Measurements from ENCODE around the gene LMNB1.

The LMNB1 gene

GRCh38 chr5:126875303-126875785 lies 98.4 kb downstream of the LMNB1 start (continued):
- TF ChIP-seq ZNF26 (tag by site-specific recombination; IDR thresholded peaks at IDR 0.05) (no peak), ZNF621 (tag by site-specific recombination; IDR thresholded peaks at IDR 0.05) (no peak), ZNF175 (tag by site-specific recombination; IDR thresholded peaks at IDR 0.05) (no peak), ZNF394 (tag by site-specific recombination; IDR thresholded peaks at IDR 0.05; ENCODE audit: borderline replicate concordance) (peak; percentile 48; the same call in 1 of the 2 replicates), GLIS2 (tag by site-specific recombination; IDR thresholded peaks at IDR 0.05) (no peak), GLI4 (tag by site-specific recombination; IDR thresholded peaks at IDR 0.05) (no peak), BCL6B (tag by site-specific recombination; IDR thresholded peaks at IDR 0.05) (peak; percentile 97), ZNF747 (tag by site-specific recombination; IDR thresholded peaks at IDR 0.05) (no peak), ZNF549 (tag by site-specific recombination; IDR thresholded peaks at IDR 0.05) (no peak), PRDM2 (tag by site-specific recombination; IDR thresholded peaks at IDR 0.05; ENCODE audit: borderline replicate concordance) (no peak), PRDM4 (tag by site-specific recombination; IDR thresholded peaks at IDR 0.05) (peak; percentile 91), MYNN (tag by site-specific recombination; IDR thresholded peaks at IDR 0.05; ENCODE audit: borderline replicate concordance) (no peak), ZNF48 (tag by site-specific recombination; IDR thresholded peaks at IDR 0.05) (no peak), ZNF692 (tag by site-specific recombination; IDR thresholded peaks at IDR 0.05) (no peak), ZBTB44 (tag by site-specific recombination; IDR thresholded peaks at IDR 0.05) (peak; percentile 86; the same call in 1 of the 2 replicates), ZNF521 (tag by site-specific recombination; IDR thresholded peaks at IDR 0.05) (no peak), ZBTB8A (tag by site-specific recombination; IDR thresholded peaks at IDR 0.05) (peak; percentile 67), ZFP37 (tag by site-specific recombination; IDR thresholded peaks at IDR 0.05) (no peak), EGR2 (tag by site-specific recombination; IDR thresholded peaks at IDR 0.05; ENCODE audit: low read depth) (no peak), ZNF670 (tag by site-specific recombination; IDR thresholded peaks at IDR 0.05; ENCODE audit: low read depth) (no peak), KLF8 (tag by site-specific recombination; IDR thresholded peaks at IDR 0.05) (no peak)
